ENCODE data around the gene ZEB1. TPM values are rescaled to one million over a fixed set of nuclear protein-coding genes. Genes with fewer than 3 reads are reported as not detected.

ZEB1 gene
- total and polyA plus RNA-seq, 10 of the 15 experiments (the other 5 are each of a cell fraction or from before 2014, with no cell fraction given): 10.4 to 35.6 (median 24.5) TPM

DNA sequence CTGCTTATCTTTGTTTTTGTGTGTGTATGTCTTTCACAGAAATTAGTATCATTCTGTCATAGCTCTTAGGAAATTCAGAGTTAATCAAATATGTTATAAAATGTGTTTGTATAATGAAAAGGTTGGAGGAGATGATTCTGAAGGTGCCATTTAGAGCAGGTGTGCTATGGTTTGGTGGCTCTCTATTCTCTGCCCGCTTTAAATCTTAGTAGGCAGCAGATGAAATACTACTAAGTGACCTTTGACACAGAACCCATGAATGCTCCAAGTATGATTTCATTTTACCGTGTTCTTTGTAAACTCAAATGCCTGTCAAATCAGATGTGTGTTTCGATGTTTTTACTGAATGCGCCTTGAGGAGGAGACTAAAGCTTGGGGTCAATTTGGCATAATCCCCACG, 24.5 kb downstream of the ZEB1 start:
- no TSS peak for BruUV-seq (replicated peaks)
- ChIA-PET RAD21 (ENCODE audit: unreplicated experiment) (interaction anchor here (1.0 to 2.1 kb wide), 4 partner anchors 10 to 335 kb away, joined by 4 to 8 read pairs (median 4); no protein-coding TSS in a partner anchor), SMC1A (ENCODE audit: uncharacterized antibody, unreplicated experiment) (interaction anchor here (1.2 to 10.2 kb wide), 10 partner anchors 10 to 52 kb away, joined by 3 to 94 read pairs (median 6); no protein-coding TSS in a partner anchor), POLR2A (interaction anchor here (0.5 to 2.5 kb wide), 3 partner anchors 41 to 489 kb away, joined by 3 to 6 read pairs (median 4); no protein-coding TSS in a partner anchor), CTCF (interaction anchor here (0.6 to 4.9 kb wide), 4 partner anchors 10 to 762 kb away, joined by 3 to 29 read pairs (median 12); no protein-coding TSS in a partner anchor)
- H3K79me2 ChIP-seq (ENCODE audit: control insufficient read depth, insufficient read depth, low read length): peaks cover 97% of the 10 kb centered on the region
- TF ChIP-seq, protein P1, sequence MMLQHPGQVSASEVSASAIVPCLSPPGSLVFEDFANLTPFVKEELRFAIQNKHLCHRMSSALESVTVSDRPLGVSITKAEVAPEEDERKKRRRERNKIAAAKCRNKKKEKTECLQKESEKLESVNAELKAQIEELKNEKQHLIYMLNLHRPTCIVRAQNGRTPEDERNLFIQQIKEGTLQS (IDR thresholded peaks at IDR 0.05; ENCODE audit: borderline replicate concordance, extremely low read depth, low read depth, low read length): no peak
- TF ChIP-seq MYC (IDR thresholded peaks at IDR 0.05; ENCODE audit: insufficient read depth, insufficient read length, insufficient replicate concordance, low read length, severe bottlenecking): no peak
- TF ChIP-seq, protein P2, sequence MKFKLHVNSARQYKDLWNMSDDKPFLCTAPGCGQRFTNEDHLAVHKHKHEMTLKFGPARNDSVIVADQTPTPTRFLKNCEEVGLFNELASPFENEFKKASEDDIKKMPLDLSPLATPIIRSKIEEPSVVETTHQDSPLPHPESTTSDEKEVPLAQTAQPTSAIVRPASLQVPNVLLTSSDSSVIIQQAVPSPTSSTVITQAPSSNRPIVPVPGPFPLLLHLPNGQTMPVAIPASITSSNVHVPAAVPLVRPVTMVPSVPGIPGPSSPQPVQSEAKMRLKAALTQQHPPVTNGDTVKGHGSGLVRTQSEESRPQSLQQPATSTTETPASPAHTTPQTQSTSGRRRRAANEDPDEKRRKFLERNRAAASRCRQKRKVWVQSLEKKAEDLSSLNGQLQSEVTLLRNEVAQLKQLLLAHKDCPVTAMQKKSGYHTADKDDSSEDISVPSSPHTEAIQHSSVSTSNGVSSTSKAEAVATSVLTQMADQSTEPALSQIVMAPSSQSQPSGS (IDR thresholded peaks at IDR 0.05; ENCODE audit: low read length): no peak
- TF ChIP-seq DPF2 (IDR thresholded peaks at IDR 0.05): no peak
- TF ChIP-seq, protein P3, sequence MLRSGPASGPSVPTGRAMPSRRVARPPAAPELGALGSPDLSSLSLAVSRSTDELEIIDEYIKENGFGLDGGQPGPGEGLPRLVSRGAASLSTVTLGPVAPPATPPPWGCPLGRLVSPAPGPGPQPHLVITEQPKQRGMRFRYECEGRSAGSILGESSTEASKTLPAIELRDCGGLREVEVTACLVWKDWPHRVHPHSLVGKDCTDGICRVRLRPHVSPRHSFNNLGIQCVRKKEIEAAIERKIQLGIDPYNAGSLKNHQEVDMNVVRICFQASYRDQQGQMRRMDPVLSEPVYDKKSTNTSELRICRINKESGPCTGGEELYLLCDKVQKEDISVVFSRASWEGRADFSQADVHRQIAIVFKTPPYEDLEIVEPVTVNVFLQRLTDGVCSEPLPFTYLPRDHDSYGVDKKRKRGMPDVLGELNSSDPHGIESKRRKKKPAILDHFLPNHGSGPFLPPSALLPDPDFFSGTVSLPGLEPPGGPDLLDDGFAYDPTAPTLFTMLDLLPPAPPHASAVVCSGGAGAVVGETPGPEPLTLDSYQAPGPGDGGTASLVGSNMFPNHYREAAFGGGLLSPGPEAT (IDR thresholded peaks at IDR 0.05; ENCODE audit: low read depth): no peak
- TF ChIP-seq TCF7 (IDR thresholded peaks at IDR 0.05; ENCODE audit: borderline replicate concordance): no peak
- TF ChIP-seq NR2F1 (conservative IDR thresholded peaks at IDR 0.05): peak; percentile 53
- no peak for TF ChIP-seq ESRRA (IDR thresholded peaks at IDR 0.05; ENCODE audit: low read length)
- peak; percentile 23; the same call in 1 of the 2 replicates for TF ChIP-seq NR2C1 (IDR thresholded peaks at IDR 0.05)
- TF ChIP-seq EP300 (IDR thresholded peaks at IDR 0.05; ENCODE audit: borderline replicate concordance in 1 of 2, control insufficient read depth in 1 of 2, low read depth in 2 of 2, low read length in 2 of 2): no peak
- H3K4me1 ChIP-seq (ENCODE audit: control insufficient read depth, insufficient read depth, low read length): peaks cover 41% of the 10 kb centered on the region
- no peak overlapping the region for H3K4me3 ChIP-seq
- H2AFZ ChIP-seq (ENCODE audit: control insufficient read depth, low read depth, low read length): no peak overlapping the region
- H3K9me3 ChIP-seq (replicated peaks; ENCODE audit: control insufficient read depth, insufficient read depth, low read length): no peaks in the 10 kb centered on the region; the same call in none of the 3 replicates
- H3K27me3 ChIP-seq (replicated peaks in 1 of 2; ENCODE audit: control insufficient read depth in 2 of 2, insufficient read depth in 2 of 2, low read length in 1 of 2): no peaks in the 10 kb centered on the region
- intact Hi-C loops (cut with micrococcal nuclease; ENCODE audit: unreplicated experiment): no loop called here
- DNase-seq (ENCODE audit: low read depth, low spot score) (no peak), FAIRE-seq (no peak), ATAC-seq (0 out of 3 replicates have a peak, but pooled peaks have one; percentile 6)
- H3K9ac ChIP-seq (ENCODE audit: control insufficient read depth, insufficient read depth, low read length): no peak overlapping the region
- no peaks in the 10 kb centered on the region for H4K20me1 ChIP-seq (ENCODE audit: control insufficient read depth, insufficient read depth)
- in situ Hi-C loops (cut with MboI): no loop called here
- H3K4me2 ChIP-seq (ENCODE audit: control insufficient read depth, insufficient read depth): 0 out of 2 replicates have a peak overlapping the region, but pooled peaks have one; percentile 41
- WGBS (ENCODE audit: insufficient coverage, insufficient replicate concordance, low lambda C conversion rate, missing lambda C conversion rate): 99% methylated on average over 5 of the region's 5 CpGs
- H3K27ac ChIP-seq (ENCODE audit: control insufficient read depth, insufficient read depth): no peak overlapping the region
- peaks cover 0 to under 1% of the 10 kb centered on the region in 2 experiments; a peak in 1 of 4 replicates for H3K36me3 ChIP-seq (ENCODE audit: control insufficient read depth in 2 of 2, insufficient read depth in 2 of 2, low read length in 1 of 2)
